CD8-positive, alpha-beta memory T cell (primary cell): ENCODE measurements around the gene RAET1E. TPM values are rescaled to one million over a fixed set of nuclear protein-coding genes. Genes with fewer than 3 reads are reported as not detected.
A peak's percentile ranks its signal among the peaks of the same experiment; 100 is the strongest.
"Not testable (repeated sequence)": the region's sequence is repeated elsewhere in the genome, so short reads cannot be mapped to it uniquely, and the experiment has no call there.

ENCODE experiments used
- CTCF ChIA-PET: fragments of 350-600 bp; sonication (Branson Sonifier 250); formaldehyde crosslinking; loops from one replicate; lab custom pipeline; 2021; ENCODE audit warnings: antibody characterized with exemption; lab: Charles Lee
- POLR2A ChIA-PET: fragments of 350-600 bp; sonication (Branson Sonifier 250); formaldehyde crosslinking; loops from one replicate; lab custom pipeline; 2021; ENCODE audit warnings: antibody characterized with exemption; lab: Charles Lee
- DNase-seq, 5 donors: peaks; one replicate each; pipeline versions ENCODE4 v3.0.0 to v3.0.0-alpha.2; 2020 to 2022; ENCODE audit warnings: mixed read lengths in 1 of 5
- H3K27ac ChIP-seq: one replicate; pipeline ENCODE4 v1.7.0; 2013; ENCODE audit warnings: low read depth, mild to moderate bottlenecking, low read length, moderate library complexity
- H3K27me3 ChIP-seq: 2 replicates; pipeline ENCODE4 v1.7.0; 2013; ENCODE audit warnings: low read length, mild to moderate bottlenecking; ENCODE audit not compliant: insufficient read depth, poor library complexity, severe bottlenecking
- H3K36me3 ChIP-seq: 2 replicates; pipeline ENCODE4 v1.7.0; 2013; ENCODE audit warnings: mild to moderate bottlenecking, low read length, moderate library complexity; ENCODE audit not compliant: insufficient read depth
- H3K4me1 ChIP-seq: 2 replicates; pipeline ENCODE4 v1.7.0; 2013; ENCODE audit warnings: mild to moderate bottlenecking, low read length, moderate library complexity; ENCODE audit not compliant: insufficient read depth
- H3K4me3 ChIP-seq: 2 replicates; pipeline ENCODE4 v1.7.0; 2013; ENCODE audit warnings: mild to moderate bottlenecking, low read length
- H3K9me3 ChIP-seq: 2 replicates; pipeline ENCODE4 v1.7.0; 2013; ENCODE audit warnings: mild to moderate bottlenecking, low read length
- H3K27ac Mint-ChIP-seq, 8 donors: one replicate each; pipeline ENCODE4 v1.8.0; 2020 to 2021; ENCODE audit warnings: mixed read lengths in 8 of 8, mild to moderate bottlenecking in 6 of 8, inconsistent platforms in 3 of 8, moderate library complexity in 3 of 8
- H3K27me3 Mint-ChIP-seq, 2 donors: one replicate each; pipeline ENCODE4 v1.8.0; 2020 to 2021; ENCODE audit warnings: mixed read lengths in 2 of 2, mild to moderate bottlenecking in 1 of 2, moderate library complexity in 1 of 2
- H3K36me3 Mint-ChIP-seq, 3 donors: one replicate each; pipeline ENCODE4 v1.8.0; 2020 to 2021; ENCODE audit warnings: mixed read lengths in 3 of 3, inconsistent platforms in 1 of 3, mild to moderate bottlenecking in 1 of 3
- H3K4me1 Mint-ChIP-seq, 3 donors: one replicate each; pipeline ENCODE4 v1.8.0; 2020 to 2021; ENCODE audit warnings: mixed read lengths in 3 of 3, inconsistent platforms in 1 of 3, mild to moderate bottlenecking in 1 of 3
- H3K4me3 Mint-ChIP-seq, 7 donors: one replicate each; pipeline ENCODE4 v1.8.0; 2020 to 2021; ENCODE audit warnings: mixed read lengths in 7 of 7, mild to moderate bottlenecking in 6 of 7, moderate library complexity in 4 of 7, inconsistent platforms in 2 of 7
- H3K9me3 Mint-ChIP-seq, 5 donors: one replicate each; pipeline ENCODE4 v1.8.0; 2020 to 2022; ENCODE audit warnings: mixed read lengths in 5 of 5, mild to moderate bottlenecking in 3 of 5, moderate library complexity in 2 of 5, inconsistent platforms in 1 of 5
- polyA plus RNA-seq: library from polyadenylated mRNA; unstranded; fragments of 300-500 nt; fragmentation: Illumina TruSeq; gene quantifications from one replicate; pipeline ENCODE4 v1.2.3, GENCODE V29; 2021
- total RNA-seq, 2 experiments: library from RNA; stranded (reverse); gene quantifications; one replicate each; pipeline ENCODE4 v1.2.3, GENCODE V29; 2021

Gene RAET1E
- total RNA-seq (not detected), polyA plus RNA-seq (not detected)

GRCh38 chr6:149897855-149898744 lies at the start of gene RAET1E:
TSS of gene RAET1E (minus strand) at chr6:149898113. CDS start at chr6:149890901, 7,212 bp downstream.
- H3K36me3 ChIP-seq = no peaks in the 10 kb centered on the region
- no peaks in the 10 kb centered on the region for H3K9me3 ChIP-seq
- H3K27ac Mint-ChIP-seq = peak within 1 kb of the TSS in 3 of 8 donors; percentile 18 to 78 (median 77)
- H3K4me3 ChIP-seq = no peak within 1 kb of the TSS
- H3K4me1 Mint-ChIP-seq = peaks cover 10 to 23% (median 11%) of the 10 kb centered on the region in 3 donors
- no peaks in the 10 kb centered on the region for H3K36me3 Mint-ChIP-seq
- H3K27me3 ChIP-seq = peaks cover 4% of the 10 kb centered on the region
- peaks cover 7% of the 10 kb centered on the region for H3K4me1 ChIP-seq
- H3K4me3 Mint-ChIP-seq = peak within 1 kb of the TSS in 6 of 7 donors; percentile 9 to 75 (median 46)
- POLR2A ChIA-PET = no interaction called here
- H3K27ac ChIP-seq = no peak within 1 kb of the TSS
- peaks cover 12 to 21% of the 10 kb centered on the region in 2 donors for H3K27me3 Mint-ChIP-seq
- DNase-seq = no peak
- CTCF ChIA-PET = no interaction called here
- H3K9me3 Mint-ChIP-seq = no peaks in the 10 kb centered on the region

- not testable (repeated sequence) for H3K27ac Mint-ChIP-seq, DNase-seq
Measured at GRCh38 chr6:149947533-149947932, 49.6 kb upstream of the RAET1E start.

GRCh38 chr6:149946631-149947030 lies 48.7 kb upstream of the RAET1E start:
- H3K36me3 Mint-ChIP-seq, H3K4me1 Mint-ChIP-seq, DNase-seq, H3K27me3 ChIP-seq, H3K4me3 ChIP-seq, H3K9me3 ChIP-seq, POLR2A ChIA-PET, H3K27ac ChIP-seq, CTCF ChIA-PET, H3K4me1 ChIP-seq, H3K9me3 Mint-ChIP-seq, H3K36me3 ChIP-seq, H3K27ac Mint-ChIP-seq: not testable (repeated sequence)
- H3K4me3 Mint-ChIP-seq = peak overlapping the region in 1 of 7 donors; percentile 67
- peaks cover 21 to 33% of the 10 kb centered on the region in 2 donors for H3K27me3 Mint-ChIP-seq

More at GRCh38 chr6:149947533-149947932, 49.6 kb upstream of the RAET1E start:
- peaks cover 12% of the 10 kb centered on the region for H3K27me3 ChIP-seq
- POLR2A ChIA-PET, H3K9me3 Mint-ChIP-seq, H3K4me3 ChIP-seq, H3K36me3 Mint-ChIP-seq, H3K4me3 Mint-ChIP-seq, H3K36me3 ChIP-seq, H3K4me1 ChIP-seq, CTCF ChIA-PET, H3K9me3 ChIP-seq, H3K27ac ChIP-seq, H3K4me1 Mint-ChIP-seq: not testable (repeated sequence)
- peaks cover 26 to 39% of the 10 kb centered on the region in 2 donors for H3K27me3 Mint-ChIP-seq

GRCh38 chr6:149945276-149945675 lies 47.4 kb upstream of the RAET1E start:
- H3K27me3 ChIP-seq, H3K4me1 ChIP-seq, POLR2A ChIA-PET, H3K4me3 ChIP-seq, H3K27ac ChIP-seq, H3K36me3 ChIP-seq, H3K9me3 ChIP-seq, CTCF ChIA-PET, H3K36me3 Mint-ChIP-seq, DNase-seq, H3K9me3 Mint-ChIP-seq, H3K4me3 Mint-ChIP-seq: not testable (repeated sequence)
- H3K27ac Mint-ChIP-seq = peak overlapping the region in 1 of 8 donors; percentile 50
- H3K27me3 Mint-ChIP-seq = peaks cover 16 to 27% of the 10 kb centered on the region in 2 donors
- H3K4me1 Mint-ChIP-seq = peaks cover 11 to 23% (median 13%) of the 10 kb centered on the region in 3 donors

- H3K36me3 ChIP-seq, H3K27ac ChIP-seq, H3K9me3 Mint-ChIP-seq, H3K4me3 ChIP-seq, POLR2A ChIA-PET, DNase-seq, H3K9me3 ChIP-seq, H3K36me3 Mint-ChIP-seq: not testable (repeated sequence)
- Histone ChIP-seq H3K4me1 (peaks cover 20% of the 10 kb centered on the region), H3K27me3 (peaks cover 25% of the 10 kb centered on the region)
- CTCF ChIA-PET = interaction anchor here (0.9 kb wide), 1 partner anchor 73 kb away, joined by 3 read pairs; no protein-coding TSS in a partner anchor
- peak overlapping the region in 5 of 8 donors; percentile 42 to 96 (median 84) for H3K27ac Mint-ChIP-seq
- peaks cover 20 to 41% (median 20%) of the 10 kb centered on the region in 3 donors for H3K4me1 Mint-ChIP-seq
- H3K27me3 Mint-ChIP-seq = peaks cover 25 to 34% of the 10 kb centered on the region in 2 donors
- peak overlapping the region; percentile 47 to 94 (median 93) for H3K4me3 Mint-ChIP-seq
Measured at GRCh38 chr6:149943321-149943720, 45.4 kb upstream of the RAET1E start.

- Mint-ChIP-seq H3K36me3 (peaks cover 0 to 4% (median 0%) of the 10 kb centered on the region in 3 donors), H3K9me3 (no peaks in the 10 kb centered on the region), H3K27ac (peak overlapping the region in 6 of 8 donors; percentile 68 to 91 (median 78)), H3K4me3 (peak overlapping the region; percentile 82 to 95 (median 94)), H3K27me3 (peaks cover 29 to 32% of the 10 kb centered on the region in 2 donors), H3K4me1 (peaks cover 24 to 48% (median 29%) of the 10 kb centered on the region in 3 donors)
- ChIA-PET POLR2A (no interaction called here), CTCF (no interaction called here)
- Histone ChIP-seq H3K36me3 (no peaks in the 10 kb centered on the region), H3K27me3 (peaks cover 31% of the 10 kb centered on the region), H3K4me1 (peaks cover 28% of the 10 kb centered on the region), H3K9me3 (no peaks in the 10 kb centered on the region), H3K27ac (no peak overlapping the region), H3K4me3 (peak overlapping the region; percentile 83)
- no peak for DNase-seq
Measured at GRCh38 chr6:149942461-149942829, 44.5 kb upstream of the RAET1E start.

GRCh38 chr6:149941583-149942460 lies 43.9 kb upstream of the RAET1E start, which contains the start of gene ULBP2:
TSS of gene ULBP2 (plus strand) at chr6:149942014. CDS start at chr6:149942073, 59 bp downstream.
- ChIA-PET POLR2A (no interaction called here), CTCF (interaction anchor here (1.3 to 1.9 kb wide), 2 partner anchors 65 to 75 kb away, joined by 3 to 6 read pairs; no protein-coding TSS in a partner anchor)
- H3K27me3 Mint-ChIP-seq = peaks cover 35 to 38% of the 10 kb centered on the region in 2 donors
- peak; percentile 90 to 93 (median 91) for DNase-seq
- Histone ChIP-seq H3K27me3 (peaks cover 37% of the 10 kb centered on the region), H3K4me1 (peaks cover 29% of the 10 kb centered on the region), H3K36me3 (no peaks in the 10 kb centered on the region), H3K4me3 (peak within 1 kb of the TSS; percentile 83), H3K9me3 (no peaks in the 10 kb centered on the region), H3K27ac (no peak within 1 kb of the TSS)
- H3K4me3 Mint-ChIP-seq = peak within 1 kb of the TSS; percentile 90 to 95 (median 94)
- H3K4me1 Mint-ChIP-seq = peaks cover 24 to 48% (median 30%) of the 10 kb centered on the region in 3 donors
- H3K27ac Mint-ChIP-seq = peak within 1 kb of the TSS in 7 of 8 donors; percentile 84 to 98 (median 94)
- H3K36me3 Mint-ChIP-seq = peaks cover 0 to 4% (median 0%) of the 10 kb centered on the region in 3 donors
- no peaks in the 10 kb centered on the region for H3K9me3 Mint-ChIP-seq
